GM12878 (cell line): ENCODE measurements around the gene RPL27A.

ENCODE experiments used
- CTCF ChIP-seq, 3 experiments: IDR thresholded peaks in 2 of 3; conservative IDR thresholded peaks in 1 of 3; 2 replicates each; pipeline ENCODE4 v1.5.1; 2011; ENCODE audit warnings: low read depth in 3 of 3, low read length in 3 of 3, mild to moderate bottlenecking in 3 of 3, control low read depth in 2 of 3, moderate library complexity in 2 of 3, inconsistent platforms in 1 of 3, mixed read lengths in 1 of 3; ENCODE audit not compliant: control insufficient read depth in 2 of 3, insufficient read depth in 1 of 3; ENCODE audit errors: extremely low read depth in 1 of 3
- MYB ChIP-seq: fragments of 150-350 bp; IDR thresholded peaks from 2 replicates; pipeline ENCODE4 v1.6.1; 2014; ENCODE audit warnings: mild to moderate bottlenecking, low read depth, low read length, borderline replicate concordance
- TCF7 ChIP-seq: IDR thresholded peaks from 2 replicates; pipeline ENCODE4 v1.6.1; 2014; ENCODE audit warnings: antibody characterized with exemption, borderline replicate concordance
- ZNF274 ChIP-seq: IDR thresholded peaks from one replicate; pipeline ENCODE4 v1.8.0; 2011; ENCODE audit not compliant: insufficient read length, insufficient read depth
- TF ChIP-seq, protein P1 (sequence below): fragments of 150-350 bp; IDR thresholded peaks from 2 replicates; pipeline ENCODE4 v1.6.1; 2016; ENCODE audit warnings: low read depth, low read length

DNA sequence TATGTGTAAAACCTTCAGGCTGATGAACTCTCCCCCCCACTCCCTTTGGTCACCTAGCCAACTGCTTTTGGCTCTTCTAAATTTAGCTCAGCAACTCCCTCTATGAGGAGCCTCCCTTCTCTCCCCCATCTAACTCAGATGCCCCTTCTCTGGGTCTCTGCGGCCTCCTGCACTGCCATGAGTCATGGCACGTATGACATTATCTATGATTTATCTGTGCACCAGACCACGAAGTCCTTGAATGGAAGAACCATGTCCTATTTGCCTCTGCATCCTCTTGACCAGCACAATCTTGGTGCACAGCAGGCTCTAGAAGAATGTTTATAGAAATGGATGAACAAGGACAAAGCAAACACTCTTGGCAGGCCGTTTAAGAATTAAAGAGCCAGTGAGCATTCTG, 46.0 kb downstream of the RPL27A start:
- TF ChIP-seq TCF7 = no peak
- no peak for TF ChIP-seq MYB
- no peak for TF ChIP-seq CTCF (IDR thresholded peaks at IDR 0.05 in 2 of 3, conservative IDR thresholded peaks at IDR 0.05 in 1 of 3; ENCODE audit: control insufficient read depth in 2 of 3, extremely low read depth in 1 of 3, insufficient read depth in 1 of 3, low read depth in 3 of 3, low read length in 3 of 3)
- TF ChIP-seq, protein P1, sequence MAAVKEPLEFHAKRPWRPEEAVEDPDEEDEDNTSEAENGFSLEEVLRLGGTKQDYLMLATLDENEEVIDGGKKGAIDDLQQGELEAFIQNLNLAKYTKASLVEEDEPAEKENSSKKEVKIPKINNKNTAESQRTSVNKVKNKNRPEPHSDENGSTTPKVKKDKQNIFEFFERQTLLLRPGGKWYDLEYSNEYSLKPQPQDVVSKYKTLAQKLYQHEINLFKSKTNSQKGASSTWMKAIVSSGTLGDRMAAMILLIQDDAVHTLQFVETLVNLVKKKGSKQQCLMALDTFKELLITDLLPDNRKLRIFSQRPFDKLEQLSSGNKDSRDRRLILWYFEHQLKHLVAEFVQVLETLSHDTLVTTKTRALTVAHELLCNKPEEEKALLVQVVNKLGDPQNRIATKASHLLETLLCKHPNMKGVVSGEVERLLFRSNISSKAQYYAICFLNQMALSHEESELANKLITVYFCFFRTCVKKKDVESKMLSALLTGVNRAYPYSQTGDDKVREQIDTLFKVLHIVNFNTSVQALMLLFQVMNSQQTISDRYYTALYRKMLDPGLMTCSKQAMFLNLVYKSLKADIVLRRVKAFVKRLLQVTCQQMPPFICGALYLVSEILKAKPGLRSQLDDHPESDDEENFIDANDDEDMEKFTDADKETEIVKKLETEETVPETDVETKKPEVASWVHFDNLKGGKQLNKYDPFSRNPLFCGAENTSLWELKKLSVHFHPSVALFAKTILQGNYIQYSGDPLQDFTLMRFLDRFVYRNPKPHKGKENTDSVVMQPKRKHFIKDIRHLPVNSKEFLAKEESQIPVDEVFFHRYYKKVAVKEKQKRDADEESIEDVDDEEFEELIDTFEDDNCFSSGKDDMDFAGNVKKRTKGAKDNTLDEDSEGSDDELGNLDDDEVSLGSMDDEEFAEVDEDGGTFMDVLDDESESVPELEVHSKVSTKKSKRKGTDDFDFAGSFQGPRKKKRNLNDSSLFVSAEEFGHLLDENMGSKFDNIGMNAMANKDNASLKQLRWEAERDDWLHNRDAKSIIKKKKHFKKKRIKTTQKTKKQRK = no peak
- TF ChIP-seq ZNF274 = no peak
